ENCODE measurements around the gene XDH.

The XDH gene

GRCh38 chr2:31401580-31401979 is 13.0 kb downstream of the XDH start:
- no peak for DNase-seq

DNA sequence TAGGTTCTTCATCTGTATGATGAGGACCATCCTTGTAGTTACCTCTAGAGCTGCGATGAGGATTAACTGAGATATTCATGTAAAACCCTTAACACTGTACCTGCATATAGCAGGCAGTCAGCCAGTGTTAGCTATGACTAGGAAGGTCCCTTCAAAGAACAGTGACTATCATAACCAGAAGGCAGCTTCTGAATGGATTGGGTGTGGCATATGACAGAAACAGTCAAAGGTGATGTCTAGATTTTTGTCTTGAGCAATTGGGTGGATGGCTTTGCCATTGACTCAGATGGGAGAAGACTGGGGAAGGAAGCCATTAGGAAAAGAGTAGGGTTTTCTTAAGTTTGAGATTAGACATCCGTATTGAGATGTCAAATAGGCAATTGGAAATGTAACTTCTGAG is 15.7 kb downstream of the XDH start:
- DNase-seq, result no peak

- DNase-seq, result peak in 2 of 3 experiments; percentile 80 to 93
These were observed 17.4 kb downstream of the XDH start for GRCh38 chr2:31397094-31397493.

GRCh38 chr2:31390324-31390723 is 24.2 kb downstream of the XDH start:
- DNase-seq, result no peak

DNA sequence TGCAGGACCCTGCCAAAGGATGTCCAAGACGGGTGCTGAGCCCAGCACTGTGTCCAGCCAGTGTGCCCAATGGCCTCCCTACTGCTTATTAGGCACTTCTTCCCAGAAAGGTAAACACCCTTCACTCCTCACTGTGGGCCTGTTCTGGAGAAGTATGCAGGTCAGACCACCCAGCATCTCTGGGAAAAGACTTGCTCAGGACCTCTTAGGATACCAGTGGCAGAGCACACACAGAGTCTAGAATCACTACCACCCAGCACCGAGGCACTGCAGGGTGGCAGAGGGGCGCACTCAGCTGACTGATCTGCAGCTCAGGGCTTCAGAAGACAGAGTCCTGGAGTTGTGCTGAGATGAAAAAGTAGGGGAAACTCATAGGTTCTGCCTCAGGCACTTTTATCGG is 25.8 kb downstream of the XDH start:
- no peak for DNase-seq

DNA sequence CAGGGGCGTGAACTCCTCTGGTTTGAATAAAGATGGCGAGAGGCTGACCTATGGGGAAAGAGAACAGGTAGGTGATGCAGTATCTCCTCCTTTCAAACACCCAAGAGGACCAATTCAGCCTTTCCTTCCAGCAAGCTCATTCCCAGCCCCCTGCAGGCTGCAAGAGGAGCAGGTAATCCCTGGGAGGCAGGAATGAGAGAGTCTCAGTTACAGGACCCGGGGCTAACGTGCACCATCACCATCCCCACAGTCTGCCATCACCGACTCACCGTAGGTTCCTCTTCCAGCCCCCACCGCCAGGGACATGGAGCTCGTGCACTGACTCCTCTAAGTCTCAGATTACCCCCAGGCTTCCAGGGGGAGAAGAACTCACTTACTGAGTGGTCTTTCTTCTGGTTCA is 26.7 kb downstream of the XDH start:
- no peak for DNase-seq

DNA sequence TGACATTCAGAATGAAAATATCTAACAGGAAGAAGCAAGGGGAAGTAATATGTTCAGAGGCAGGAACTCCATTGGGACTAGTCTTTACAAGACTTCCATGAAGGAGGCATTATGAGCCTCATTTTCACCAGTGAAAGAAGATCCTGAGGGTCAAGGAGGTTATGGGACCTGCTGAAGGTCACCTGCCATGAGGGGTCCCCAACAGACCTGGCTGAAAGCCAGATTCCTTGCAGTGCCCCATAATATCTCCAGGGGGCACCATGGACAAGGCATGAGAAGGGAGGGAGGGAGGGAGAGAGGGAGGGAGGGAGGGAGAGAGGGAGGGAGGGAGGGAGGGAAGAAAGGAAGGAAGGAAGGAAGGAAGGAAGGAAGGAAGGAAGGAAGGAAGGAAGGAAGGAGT is 27.9 kb downstream of the XDH start:
- peak in 2 of 3 experiments; percentile 9 to 41 for DNase-seq

- DNase-seq, result no peak
These were observed 28.4 kb downstream of the XDH start for GRCh38 chr2:31386172-31386571.

DNA sequence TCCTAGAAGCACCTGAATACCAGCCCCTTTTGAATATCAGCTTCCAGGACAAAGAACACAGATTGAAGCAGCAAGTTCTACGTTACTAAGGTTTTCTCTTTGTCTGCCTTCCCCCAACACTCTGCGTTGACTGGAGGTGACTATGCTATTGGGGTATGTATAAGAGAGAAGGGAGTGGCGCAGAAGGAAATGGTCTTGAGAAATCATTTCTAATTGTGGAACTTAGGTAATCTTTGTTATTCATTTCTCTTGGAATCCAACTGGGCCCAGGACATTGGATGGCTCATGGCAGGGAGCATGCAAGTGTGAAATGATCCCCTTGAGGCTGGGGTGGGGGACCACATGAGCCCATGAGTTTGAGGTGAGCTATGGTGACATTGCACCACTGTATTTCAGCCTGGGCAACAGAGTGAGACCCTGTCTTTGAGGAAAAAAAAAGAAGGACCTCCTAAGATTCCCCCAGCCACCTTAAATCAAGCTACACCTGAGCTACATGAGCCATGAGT is 29.7 kb downstream of the XDH start:
- DNase-seq, result no peak

DNA sequence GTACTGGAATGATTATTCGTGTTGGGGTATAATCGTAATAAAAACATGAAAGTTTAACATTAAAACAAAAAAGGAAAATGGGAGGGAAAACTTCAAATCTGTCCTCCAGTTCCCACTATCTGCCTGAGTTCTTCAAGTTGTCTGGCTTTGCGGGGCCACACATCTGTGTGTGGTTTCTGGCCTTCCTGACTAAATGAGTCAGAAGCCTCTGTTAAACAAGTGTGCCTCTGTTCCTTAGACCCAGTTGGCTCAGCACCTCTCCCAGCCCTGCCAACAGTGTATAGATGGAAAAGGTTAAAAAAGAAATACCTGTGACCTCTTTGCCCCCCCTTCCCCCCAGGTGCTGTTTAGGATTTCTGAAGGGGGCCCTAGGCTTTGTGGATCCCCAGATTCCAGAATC is 30.2 kb downstream of the XDH start:
- DNase-seq, result no peak

GRCh38 chr2:31383471-31384153 is 30.9 kb downstream of the XDH start:
- DNase-seq, result no peak

GRCh38 chr2:31382452-31383120 is 32.0 kb downstream of the XDH start:
- no peak for DNase-seq

DNA sequence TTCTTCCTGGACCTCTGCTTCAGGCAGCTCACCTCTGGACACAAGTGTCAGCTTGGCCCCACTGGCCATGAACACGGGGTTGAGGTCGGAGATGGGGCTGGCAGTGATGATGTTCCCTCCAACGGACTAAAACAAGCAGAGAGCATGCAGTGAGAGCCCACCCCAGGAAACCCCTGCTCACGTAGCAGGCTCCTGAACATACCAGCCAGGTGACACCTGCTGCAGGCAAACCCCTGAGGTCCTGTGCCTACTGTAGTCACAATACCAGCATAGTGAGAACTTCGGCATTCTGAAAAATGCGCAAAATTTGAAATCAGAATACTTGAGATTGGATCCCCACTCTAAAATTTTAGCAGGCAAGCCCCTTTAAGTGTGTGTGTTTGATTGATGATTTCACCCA is 32.9 kb downstream of the XDH start:
- DNase-seq, result no peak

GRCh38 chr2:31380243-31380642 is 34.3 kb downstream of the XDH start:
- no peak for DNase-seq

GRCh38 chr2:31379747-31380146 is 34.8 kb downstream of the XDH start:
- no peak for DNase-seq

DNA sequence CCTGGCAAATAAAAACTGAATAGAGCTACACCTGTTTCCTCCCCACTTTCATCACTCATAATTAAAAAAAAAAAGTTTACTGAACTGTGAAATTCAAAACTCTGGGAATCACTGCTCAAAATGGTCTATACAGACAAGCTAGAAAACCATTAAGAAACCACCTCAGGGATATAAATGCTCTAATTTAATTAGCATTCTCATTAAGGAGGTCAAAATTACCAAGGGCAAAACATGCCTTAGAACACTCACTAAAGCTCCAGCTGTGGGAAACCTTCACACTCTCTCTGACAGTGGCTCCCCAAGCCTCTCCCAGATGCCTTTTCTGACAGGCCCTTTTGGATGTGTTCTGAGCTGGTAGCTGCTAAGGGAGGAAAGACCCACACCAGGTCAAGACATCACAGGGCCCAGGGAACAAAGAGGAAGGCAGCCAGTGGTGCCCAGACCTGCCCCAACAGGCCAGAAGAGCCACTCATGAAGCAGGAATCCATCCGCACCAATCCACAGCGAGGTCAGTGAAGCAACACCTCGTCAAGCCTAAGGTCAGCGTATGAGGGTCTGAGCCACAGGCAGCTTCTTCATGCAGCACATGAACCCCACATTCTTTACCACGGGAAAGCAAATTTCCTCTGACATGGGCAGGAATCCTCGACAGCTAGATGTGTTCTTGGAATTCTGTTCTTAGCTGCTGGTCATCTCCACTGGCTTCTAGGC is 35.6 kb downstream of the XDH start:
- DNase-seq, result peak in 1 of 3 experiments; percentile 20

DNA sequence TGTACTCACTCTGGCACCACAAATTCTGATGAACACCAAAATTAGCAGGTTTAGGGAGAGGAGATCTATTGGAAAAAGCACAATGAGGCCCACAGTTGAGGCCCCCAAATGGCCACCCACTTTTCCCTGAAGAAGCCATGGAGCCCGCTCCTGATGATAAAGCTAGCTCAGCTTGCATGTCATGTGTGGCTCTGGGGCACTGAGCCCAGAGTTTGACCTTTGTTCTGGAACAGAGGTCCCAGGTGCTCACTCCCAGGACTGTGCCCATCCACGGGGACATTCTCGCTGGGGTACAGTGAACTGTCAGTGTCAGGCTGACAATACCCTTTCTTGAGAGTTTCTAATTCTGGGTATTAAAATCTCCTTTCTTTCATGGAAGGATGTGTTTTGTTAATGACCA is 36.2 kb downstream of the XDH start:
- no peak for DNase-seq

DNA sequence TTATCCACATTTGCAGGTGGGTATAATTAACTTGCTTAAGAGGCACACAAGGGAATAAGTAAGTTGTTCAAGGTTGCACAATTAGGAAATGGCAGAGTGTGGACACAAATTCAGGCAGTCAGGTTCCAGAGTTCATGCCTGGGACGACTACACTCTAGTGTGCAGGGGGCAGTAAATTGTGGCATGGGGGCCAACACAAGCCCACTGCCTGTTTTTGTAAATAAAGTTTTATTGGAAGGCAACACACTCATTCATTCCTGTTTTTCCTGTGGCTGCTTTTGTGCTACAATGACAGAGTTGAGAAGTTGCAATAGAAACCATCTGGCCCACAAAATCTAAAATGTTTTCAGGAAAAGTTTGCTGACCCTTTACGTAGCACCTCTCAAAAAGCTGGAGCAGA is 41.4 kb downstream of the XDH start:
- DNase-seq, result no peak

DNA sequence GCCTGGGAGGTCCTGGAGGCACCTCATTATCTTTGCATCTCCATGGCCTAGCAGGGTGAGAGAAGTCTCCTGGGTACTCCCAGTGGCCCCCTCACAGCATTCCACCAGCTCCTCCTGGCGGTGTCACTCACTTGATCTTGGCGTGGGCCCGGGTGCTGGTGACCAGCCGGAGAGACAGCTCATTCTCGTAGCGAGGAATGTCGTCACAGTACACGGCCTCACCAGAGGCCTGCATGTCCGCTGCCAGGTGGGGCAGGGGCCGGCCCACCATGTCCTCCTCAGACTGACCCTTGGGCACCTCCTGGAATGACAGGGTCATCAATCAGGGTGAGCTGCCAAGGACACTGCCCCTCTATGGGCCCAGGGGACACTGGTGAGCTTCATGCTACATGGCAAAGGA is 42.4 kb downstream of the XDH start:
- DNase-seq, result no peak

GRCh38 chr2:31371691-31372090 is 42.9 kb downstream of the XDH start:
- no peak for DNase-seq

DNA sequence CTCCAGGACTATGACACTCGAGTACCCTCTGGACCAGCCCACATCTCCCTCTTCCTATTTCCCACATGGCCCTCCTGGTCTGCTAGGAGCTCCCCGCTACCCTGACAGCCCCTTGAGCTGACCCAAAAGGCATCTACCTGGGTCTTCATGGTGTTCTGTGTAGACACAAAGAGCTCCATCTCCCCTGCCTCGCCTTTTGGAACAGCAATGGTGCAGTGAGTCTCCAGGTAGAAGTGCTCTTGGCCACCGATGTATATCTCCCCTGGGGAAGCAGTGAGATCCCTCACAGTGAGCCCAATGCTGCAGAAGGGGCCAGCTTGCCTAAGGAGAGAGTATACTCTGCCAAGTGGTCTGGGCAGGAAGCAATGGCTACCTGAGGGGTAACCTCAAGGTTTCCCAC is 47.8 kb downstream of the XDH start:
- DNase-seq, result no peak

GRCh38 chr2:31365834-31366505 is 48.6 kb downstream of the XDH start:
- DNase-seq, result no peak

DNA sequence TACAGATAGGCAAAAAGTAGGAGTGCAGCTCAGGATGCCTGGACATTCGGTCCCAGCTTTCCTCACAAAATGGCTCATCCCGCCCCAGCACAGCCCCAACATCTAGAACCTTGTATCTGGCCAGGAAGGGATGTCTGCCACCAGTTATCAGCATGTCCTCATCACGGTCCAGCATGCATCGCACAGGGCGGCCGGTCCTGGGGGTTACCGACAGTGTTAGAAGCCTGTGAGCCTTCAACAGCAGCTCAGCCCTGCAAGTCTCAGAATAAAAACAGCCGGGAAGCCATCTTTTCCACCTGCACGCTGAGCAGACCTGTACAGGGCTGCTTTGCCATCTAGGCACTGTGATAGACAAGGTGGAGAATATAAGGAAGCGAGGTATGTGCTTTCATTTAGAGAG is 49.2 kb downstream of the XDH start:
- DNase-seq, result no peak

Data from NCI-H1417 (cell line).